Gastroesophageal sphincter (tissue), 3 donors: Measurements from ENCODE around the gene IL13.

Experiments used
- CTCF ChIP-seq, 4 experiments: fragments of 200-600 bp in 2 of 4; fragments of 450-650 bp in 2 of 4; sonication (generic) in 1 of 4; IDR thresholded peaks; one replicate each; pipeline ENCODE4 v1.5.1; 2017 to 2019; ENCODE audit warnings: antibody characterized with exemption in 4 of 4, mild to moderate bottlenecking in 2 of 4, moderate library complexity in 2 of 4
- EP300 ChIP-seq: sonication (generic); formaldehyde crosslinking; IDR thresholded peaks from one replicate; pipeline ENCODE4 v1.6.1; 2017; ENCODE audit warnings: antibody characterized with exemption, mild to moderate bottlenecking
- POLR2A ChIP-seq, 2 donors: fragments of 450-650 bp; IDR thresholded peaks; one replicate each; pipeline ENCODE4 v1.6.1; 2017; ENCODE audit warnings: antibody characterized with exemption in 2 of 2, mild to moderate bottlenecking in 2 of 2, moderate library complexity in 1 of 2
- POLR2AphosphoS5 ChIP-seq: sonication (generic); formaldehyde crosslinking; IDR thresholded peaks from one replicate; pipeline ENCODE4 v1.6.1; 2017; ENCODE audit warnings: antibody characterized with exemption

- TF ChIP-seq CTCF (IDR thresholded peaks at IDR 0.05): no peak
- no peak for TF ChIP-seq POLR2A (IDR thresholded peaks at IDR 0.05)
- TF ChIP-seq POLR2AphosphoS5: no peak
- TF ChIP-seq EP300: no peak
These were observed 22.1 kb upstream of the IL13 start for GRCh38 chr5:132635873-132636272.
